ENCODE measurements around the gene ZMYND10. TPM values are rescaled to one million over a fixed set of nuclear protein-coding genes. Genes with fewer than 3 reads are reported as not detected.

The ZMYND10 gene
- total RNA-seq, 2 experiments from 2014 or later: 3.5 to 3.6 TPM

- peak; percentile 5 for DNase-seq
- peak overlapping the region; percentile 51 for H3K4me3 Mint-ChIP-seq
- no peaks in the 10 kb centered on the region for H3K27me3 Mint-ChIP-seq
- CTCF ChIA-PET: interaction anchor here (1.1 to 1.4 kb wide), 2 partner anchors 10 to 51 kb away, joined by 4 to 7 read pairs; no protein-coding TSS in a partner anchor
- peaks cover 19% of the 10 kb centered on the region for H3K36me3 Mint-ChIP-seq (ENCODE audit: low read depth)
- POLR2A ChIA-PET: no interaction called here
- H3K4me1 Mint-ChIP-seq: peaks cover 29% of the 10 kb centered on the region
- H3K27ac Mint-ChIP-seq: no peak overlapping the region
- no peaks in the 10 kb centered on the region for H3K9me3 Mint-ChIP-seq
Observed at GRCh38 chr3:50326182-50326541, 19.4 kb downstream of the ZMYND10 start.

- H3K4me3 Mint-ChIP-seq: peak overlapping the region; percentile 51
- H3K27ac Mint-ChIP-seq: no peak overlapping the region
- peaks cover 30% of the 10 kb centered on the region for H3K4me1 Mint-ChIP-seq
- POLR2A ChIA-PET: no interaction called here
- peaks cover 14% of the 10 kb centered on the region for H3K36me3 Mint-ChIP-seq (ENCODE audit: low read depth)
- CTCF ChIA-PET: interaction anchor here (1.1 to 3.4 kb wide), 3 partner anchors 11 to 51 kb away, joined by 4 to 19 read pairs (median 7); partner anchors contain the start of genes HYAL3 and NAA80
- no peaks in the 10 kb centered on the region for H3K9me3 Mint-ChIP-seq
- no peaks in the 10 kb centered on the region for H3K27me3 Mint-ChIP-seq
- peak; percentile 5 for DNase-seq
Observed at GRCh38 chr3:50325497-50326181, 19.9 kb downstream of the ZMYND10 start.

GRCh38 chr3:50325113-50325480 is 20.4 kb downstream of the ZMYND10 start:
- DNase-seq: peak; percentile 6
- Mint-ChIP-seq H3K27ac (no peak overlapping the region), H3K4me3 (no peak overlapping the region), H3K9me3 (no peaks in the 10 kb centered on the region), H3K36me3 (ENCODE audit: low read depth) (peaks cover 10% of the 10 kb centered on the region), H3K27me3 (no peaks in the 10 kb centered on the region), H3K4me1 (peaks cover 35% of the 10 kb centered on the region)
- CTCF ChIA-PET: interaction anchor here (0.5 to 4.2 kb wide), 7 partner anchors 9 to 377 kb away, joined by 3 to 52 read pairs (median 3); partner anchors contain the start of genes CYB561D2, HYAL3, NAA80 and NPRL2
- POLR2A ChIA-PET: no interaction called here

GRCh38 chr3:50324351-50325112 is 21.0 kb downstream of the ZMYND10 start:
- POLR2A ChIA-PET: no interaction called here
- Mint-ChIP-seq H3K27ac (peak overlapping the region; percentile 3), H3K36me3 (ENCODE audit: low read depth) (peaks cover 4% of the 10 kb centered on the region), H3K4me1 (peaks cover 40% of the 10 kb centered on the region), H3K4me3 (no peak overlapping the region), H3K9me3 (no peaks in the 10 kb centered on the region), H3K27me3 (no peaks in the 10 kb centered on the region)
- CTCF ChIA-PET: interaction anchor here (0.5 to 4.2 kb wide), 12 partner anchors 9 to 376 kb away, joined by 3 to 52 read pairs (median 4); partner anchors contain the start of genes CYB561D2, HYAL3, NAA80 and NPRL2
- peak; percentile 67 for DNase-seq

DNA sequence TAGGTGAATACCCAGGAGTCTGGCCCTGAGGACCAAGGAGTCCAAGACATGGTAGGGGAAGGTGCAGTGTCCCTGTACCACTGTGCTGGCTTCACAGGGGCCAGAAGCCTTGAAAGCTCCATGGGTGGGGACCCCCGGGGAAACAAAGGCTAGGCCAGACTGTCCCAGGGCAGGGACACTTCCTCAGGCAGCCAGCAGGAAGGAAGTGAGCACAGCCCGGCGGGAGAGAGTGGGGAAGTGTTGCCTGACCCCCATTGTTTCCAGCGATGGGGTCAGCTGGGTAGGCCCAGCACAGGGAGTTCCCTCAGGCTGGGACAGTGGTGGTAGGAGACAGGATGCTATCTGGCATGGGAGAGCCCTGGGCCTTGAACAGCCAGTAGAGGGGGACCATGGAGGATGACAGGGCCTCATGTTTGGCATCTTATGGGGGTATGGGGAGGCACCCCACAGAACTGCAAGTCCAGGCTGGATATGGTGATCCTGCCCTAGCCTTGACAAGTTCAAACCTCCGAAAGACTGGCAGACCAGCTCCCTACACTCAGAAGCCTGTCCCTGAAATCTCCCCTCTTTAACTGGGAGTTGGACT is 21.8 kb downstream of the ZMYND10 start:
- H3K27me3 Mint-ChIP-seq: no peaks in the 10 kb centered on the region
- H3K36me3 Mint-ChIP-seq (ENCODE audit: low read depth): peaks cover 4% of the 10 kb centered on the region
- peak; percentile 5 for DNase-seq
- CTCF ChIA-PET: interaction anchor here (0.6 to 4.2 kb wide), 11 partner anchors 8 to 95 kb away, joined by 3 to 52 read pairs (median 4); partner anchors contain the start of genes CYB561D2, HYAL3, NAA80 and NPRL2
- no peaks in the 10 kb centered on the region for H3K9me3 Mint-ChIP-seq
- peak overlapping the region; percentile 50 for H3K27ac Mint-ChIP-seq
- H3K4me1 Mint-ChIP-seq: peaks cover 43% of the 10 kb centered on the region
- POLR2A ChIA-PET: interaction anchor here (0.6 kb wide), 1 partner anchor 99 kb away, joined by 4 read pairs; no protein-coding TSS in a partner anchor
- no peak overlapping the region for H3K4me3 Mint-ChIP-seq

GRCh38 chr3:50323092-50323600 is 22.4 kb downstream of the ZMYND10 start:
- ChIA-PET POLR2A (interaction anchor here (0.6 kb wide), 1 partner anchor 98 kb away, joined by 4 read pairs; no protein-coding TSS in a partner anchor), CTCF (interaction anchor here (1.5 to 4.2 kb wide), 5 partner anchors 9 to 28 kb away, joined by 5 to 52 read pairs (median 7); partner anchors contain the start of genes HYAL3 and NAA80)

GRCh38 chr3:50322386-50323091 is 23.0 kb downstream of the ZMYND10 start, which contains the start of gene HYAL2:
HYAL2 (minus strand) TSS chr3:50322745; CDS start chr3:50320489, 2,256 bp downstream.
- Mint-ChIP-seq H3K27ac (peak within 1 kb of the TSS; percentile 97), H3K27me3 (no peaks in the 10 kb centered on the region), H3K36me3 (ENCODE audit: low read depth) (no peaks in the 10 kb centered on the region), H3K4me3 (peak within 1 kb of the TSS; percentile 75), H3K4me1 (peaks cover 39% of the 10 kb centered on the region), H3K9me3 (no peaks in the 10 kb centered on the region)
- DNase-seq: peak; percentile 5
- ChIA-PET POLR2A (no interaction called here), CTCF (interaction anchor here (1.5 to 4.2 kb wide), 5 partner anchors 9 to 27 kb away, joined by 5 to 52 read pairs (median 7); partner anchors contain the start of genes HYAL3 and NAA80)

More at GRCh38 chr3:50323092-50323600, 22.4 kb downstream of the ZMYND10 start:
- H3K9me3 Mint-ChIP-seq: no peaks in the 10 kb centered on the region
- H3K27me3 Mint-ChIP-seq: no peaks in the 10 kb centered on the region
- peak; percentile 5 for DNase-seq
- peaks cover 41% of the 10 kb centered on the region for H3K4me1 Mint-ChIP-seq
- H3K36me3 Mint-ChIP-seq (ENCODE audit: low read depth): no peaks in the 10 kb centered on the region
- peak overlapping the region; percentile 6 for H3K4me3 Mint-ChIP-seq
- H3K27ac Mint-ChIP-seq: no peak overlapping the region

- peaks cover 39% of the 10 kb centered on the region for H3K4me1 Mint-ChIP-seq
- no peaks in the 10 kb centered on the region for H3K9me3 Mint-ChIP-seq
Observed at GRCh38 chr3:50322115-50322385, 23.5 kb downstream of the ZMYND10 start.

DNA sequence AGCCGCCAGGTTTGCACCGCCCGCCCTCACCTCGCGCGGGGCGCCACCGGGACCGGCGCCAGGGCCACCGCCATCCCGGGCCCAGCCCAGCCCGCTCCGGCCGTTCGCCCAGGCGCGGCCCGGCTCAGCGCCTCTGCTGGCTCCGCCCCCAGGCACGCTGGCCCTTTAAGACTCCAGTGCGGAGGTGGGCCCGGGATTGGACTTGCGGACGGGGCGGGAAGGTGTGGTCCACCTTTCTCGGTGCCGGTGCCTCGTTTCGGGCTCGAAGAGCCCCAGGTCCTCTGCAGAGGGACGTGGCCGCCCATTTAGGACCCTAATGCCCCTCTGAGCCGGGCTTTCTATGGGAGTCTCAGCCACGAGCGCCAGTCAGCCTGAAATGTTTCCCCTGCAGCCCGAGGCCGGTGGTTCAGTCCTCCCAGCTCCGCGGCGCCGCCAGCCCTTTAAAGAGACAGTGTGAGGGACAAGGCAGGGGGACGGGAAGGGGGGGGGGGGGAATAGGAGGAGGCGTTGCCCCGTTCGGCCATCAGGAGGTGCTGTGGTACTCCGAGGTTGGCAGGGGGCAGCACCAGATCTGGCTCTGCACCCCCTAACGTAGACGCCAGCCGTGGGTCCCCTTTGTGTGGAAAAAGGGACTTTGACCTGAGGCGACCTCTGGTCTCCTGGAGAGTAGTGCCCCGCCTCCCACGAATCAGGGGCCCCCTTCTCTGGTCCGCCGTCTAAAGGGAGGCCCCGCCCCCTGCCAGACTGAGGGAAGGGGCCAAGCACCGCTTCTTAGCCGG is 24.0 kb downstream of the ZMYND10 start:
- ChIA-PET POLR2A (interaction anchor here (0.6 to 0.7 kb wide), 2 partner anchors 24 to 38 kb away, joined by 3 read pairs; partner anchors contain the start of gene ZMYND10), CTCF (interaction anchor here (1.4 to 4.2 kb wide), 3 partner anchors 13 to 26 kb away, joined by 5 to 52 read pairs (median 7); partner anchors contain the start of genes HYAL3 and NAA80)
- peaks cover 40% of the 10 kb centered on the region for H3K4me1 Mint-ChIP-seq
- peak; percentile 86 for DNase-seq
- H3K27ac Mint-ChIP-seq: peak overlapping the region; percentile 97
- H3K4me3 Mint-ChIP-seq: peak overlapping the region; percentile 75
- no peaks in the 10 kb centered on the region for H3K27me3 Mint-ChIP-seq
- no peaks in the 10 kb centered on the region for H3K9me3 Mint-ChIP-seq
- H3K36me3 Mint-ChIP-seq (ENCODE audit: low read depth): peaks cover under 1% of the 10 kb centered on the region

More at GRCh38 chr3:50322115-50322385, 23.5 kb downstream of the ZMYND10 start:
- H3K4me3 Mint-ChIP-seq: peak overlapping the region; percentile 75
- no peak for DNase-seq
- ChIA-PET POLR2A (interaction anchor here (0.7 kb wide), 1 partner anchor 23 kb away, joined by 3 read pairs; the partner anchor contains the start of gene ZMYND10), CTCF (interaction anchor here (1.7 to 4.2 kb wide), 4 partner anchors 8 to 27 kb away, joined by 5 to 52 read pairs (median 13); partner anchors contain the start of genes HYAL3 and NAA80)
- H3K36me3 Mint-ChIP-seq (ENCODE audit: low read depth): no peaks in the 10 kb centered on the region
- no peak overlapping the region for H3K27ac Mint-ChIP-seq
- no peaks in the 10 kb centered on the region for H3K27me3 Mint-ChIP-seq

DNA sequence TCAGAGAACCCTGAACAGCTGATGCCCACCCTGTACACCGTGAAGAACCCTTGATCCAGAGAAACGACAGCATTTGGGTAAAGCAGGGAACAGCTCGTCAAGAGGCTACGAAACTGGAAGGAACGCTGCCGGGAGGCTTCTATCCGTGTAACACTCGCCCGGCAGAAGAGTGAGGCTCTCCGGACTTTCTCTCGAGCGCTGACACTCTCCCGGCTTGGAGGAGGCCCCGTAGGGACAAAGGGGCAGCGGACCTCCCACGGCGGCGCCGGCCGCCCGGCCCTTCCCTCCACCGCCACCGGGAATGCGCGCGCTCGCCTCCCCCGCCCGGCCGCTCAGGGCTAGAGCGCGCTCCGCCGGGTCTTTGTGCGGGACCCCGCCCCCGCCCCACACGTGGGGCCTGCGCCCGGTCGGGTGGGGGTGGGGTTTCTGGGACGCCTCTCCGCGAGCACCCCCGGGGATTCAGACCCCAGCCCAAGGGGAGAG is 24.6 kb downstream of the ZMYND10 start:
- peaks cover 4% of the 10 kb centered on the region for H3K36me3 Mint-ChIP-seq (ENCODE audit: low read depth)
- H3K9me3 Mint-ChIP-seq: no peaks in the 10 kb centered on the region
- H3K4me1 Mint-ChIP-seq: peaks cover 45% of the 10 kb centered on the region
- H3K27ac Mint-ChIP-seq: peak overlapping the region; percentile 83
- peak; percentile 65 for DNase-seq
- no peaks in the 10 kb centered on the region for H3K27me3 Mint-ChIP-seq
- H3K4me3 Mint-ChIP-seq: peak overlapping the region; percentile 82
- ChIA-PET POLR2A (interaction anchor here (0.6 kb wide), 1 partner anchor 37 kb away, joined by 3 read pairs; no protein-coding TSS in a partner anchor), CTCF (interaction anchor here (0.7 to 4.2 kb wide), 4 partner anchors 14 to 26 kb away, joined by 4 to 52 read pairs (median 6); partner anchors contain the start of genes HYAL3 and NAA80)

Data from activated CD4-positive, alpha-beta T cell treated with anti-CD3 and anti-CD28 coated beads, Interleukin-2, amount 10 ng/mL, durations not matched to agents 7 days and 5 days (primary cell).